Mesothelial cell of epicardium (in vitro differentiated cells): ENCODE results near the gene MGAT5B. TPM values are rescaled to one million over a fixed set of nuclear protein-coding genes. Genes with fewer than 3 reads are reported as not detected.

ENCODE experiments used
- DNase-seq, 2 experiments: peaks; one replicate each; pipeline ENCODE4 v3.0.0; 2021; ENCODE audit warnings: low spot score in 2 of 2; ENCODE audit not compliant: unreplicated experiment in 2 of 2
- H3K27ac Mint-ChIP-seq: 2 replicates; pipeline ENCODE4 v1.8.0; 2021; ENCODE audit warnings: mixed read lengths
- H3K27me3 Mint-ChIP-seq: 2 replicates; pipeline ENCODE4 v1.8.0; 2021; ENCODE audit warnings: low read depth, mixed read lengths
- H3K36me3 Mint-ChIP-seq: 2 replicates; pipeline ENCODE4 v1.8.0; 2021; ENCODE audit warnings: mixed read lengths
- H3K4me1 Mint-ChIP-seq: 2 replicates; pipeline ENCODE4 v1.8.0; 2021; ENCODE audit warnings: mixed read lengths
- H3K4me3 Mint-ChIP-seq: 2 replicates; pipeline ENCODE4 v1.8.0; 2021; ENCODE audit warnings: mild to moderate bottlenecking, moderate library complexity, mixed read lengths
- H3K9me3 Mint-ChIP-seq: 2 replicates; pipeline ENCODE4 v1.8.0; 2021; ENCODE audit warnings: mixed read lengths
- total RNA-seq: library from RNA; stranded (reverse); gene quantifications from 3 replicates; pipeline ENCODE4 v1.2.1, GENCODE V29; 2021
- TF ChIP-seq, protein P1 (sequence below): fragments of 200-600 bp; sonication (generic); IDR thresholded peaks from one replicate; pipeline ENCODE4 v1.5.0; 2021; ENCODE audit warnings: antibody characterized with exemption; ENCODE audit not compliant: unreplicated experiment

The MGAT5B gene
- total RNA-seq, 1 donor from 2014 or later: 0.78 TPM

DNA sequence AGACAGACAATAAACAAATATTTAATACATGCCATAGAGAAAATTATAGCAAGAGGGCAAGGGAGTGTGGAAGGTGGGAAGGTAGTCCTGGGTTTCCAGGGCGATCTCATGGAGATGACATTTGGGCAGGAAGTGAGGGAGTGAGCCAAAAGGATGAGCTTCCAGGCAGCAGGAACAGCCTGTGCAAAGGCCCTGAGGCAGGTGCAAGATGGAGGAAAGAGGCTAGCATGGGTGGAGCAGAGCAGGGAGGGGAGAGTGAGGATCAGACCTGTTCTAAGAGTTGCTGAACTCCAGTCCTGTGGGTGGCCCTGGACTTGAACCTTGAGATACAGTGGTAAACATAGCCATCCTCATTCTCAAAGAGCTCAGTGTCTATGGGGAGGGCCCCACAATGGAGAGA is 94.7 kb downstream of the MGAT5B start:
- no peak for DNase-seq
- peaks cover 40% of the 10 kb centered on the region for H3K27me3 Mint-ChIP-seq
- H3K36me3 Mint-ChIP-seq: no peaks in the 10 kb centered on the region
- H3K4me1 Mint-ChIP-seq: no peaks in the 10 kb centered on the region
- no peak overlapping the region for H3K4me3 Mint-ChIP-seq
- TF ChIP-seq, protein P1, sequence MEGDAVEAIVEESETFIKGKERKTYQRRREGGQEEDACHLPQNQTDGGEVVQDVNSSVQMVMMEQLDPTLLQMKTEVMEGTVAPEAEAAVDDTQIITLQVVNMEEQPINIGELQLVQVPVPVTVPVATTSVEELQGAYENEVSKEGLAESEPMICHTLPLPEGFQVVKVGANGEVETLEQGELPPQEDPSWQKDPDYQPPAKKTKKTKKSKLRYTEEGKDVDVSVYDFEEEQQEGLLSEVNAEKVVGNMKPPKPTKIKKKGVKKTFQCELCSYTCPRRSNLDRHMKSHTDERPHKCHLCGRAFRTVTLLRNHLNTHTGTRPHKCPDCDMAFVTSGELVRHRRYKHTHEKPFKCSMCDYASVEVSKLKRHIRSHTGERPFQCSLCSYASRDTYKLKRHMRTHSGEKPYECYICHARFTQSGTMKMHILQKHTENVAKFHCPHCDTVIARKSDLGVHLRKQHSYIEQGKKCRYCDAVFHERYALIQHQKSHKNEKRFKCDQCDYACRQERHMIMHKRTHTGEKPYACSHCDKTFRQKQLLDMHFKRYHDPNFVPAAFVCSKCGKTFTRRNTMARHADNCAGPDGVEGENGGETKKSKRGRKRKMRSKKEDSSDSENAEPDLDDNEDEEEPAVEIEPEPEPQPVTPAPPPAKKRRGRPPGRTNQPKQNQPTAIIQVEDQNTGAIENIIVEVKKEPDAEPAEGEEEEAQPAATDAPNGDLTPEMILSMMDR: no peak
- H3K9me3 Mint-ChIP-seq: no peaks in the 10 kb centered on the region
- no peak overlapping the region for H3K27ac Mint-ChIP-seq

DNA sequence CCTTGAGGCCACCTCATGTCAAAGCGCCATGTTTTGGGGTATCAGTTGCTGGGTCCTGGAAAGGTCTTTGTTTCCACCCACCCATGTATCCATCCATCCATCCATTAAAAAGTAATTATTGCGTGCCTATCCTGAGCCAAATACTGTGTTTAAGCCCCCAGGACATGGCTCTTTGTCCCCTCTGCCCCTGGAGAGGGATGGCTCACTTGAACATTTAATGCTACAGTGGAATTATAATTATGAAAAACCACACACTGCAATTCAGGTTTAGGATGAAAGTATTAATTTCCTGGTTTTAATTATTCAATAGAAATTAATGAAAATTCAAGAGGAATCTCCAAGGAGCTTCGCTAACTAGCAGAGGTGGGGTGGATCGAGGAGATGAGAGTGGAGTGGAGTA is 97.8 kb downstream of the MGAT5B start:
- DNase-seq: no peak
- no peak overlapping the region for H3K4me3 Mint-ChIP-seq
- no peak overlapping the region for H3K27ac Mint-ChIP-seq
- H3K27me3 Mint-ChIP-seq: peaks cover 55% of the 10 kb centered on the region
- H3K9me3 Mint-ChIP-seq: no peaks in the 10 kb centered on the region
- H3K36me3 Mint-ChIP-seq: no peaks in the 10 kb centered on the region
- TF ChIP-seq, protein P1: no peak
- peaks cover 8% of the 10 kb centered on the region for H3K4me1 Mint-ChIP-seq

DNA sequence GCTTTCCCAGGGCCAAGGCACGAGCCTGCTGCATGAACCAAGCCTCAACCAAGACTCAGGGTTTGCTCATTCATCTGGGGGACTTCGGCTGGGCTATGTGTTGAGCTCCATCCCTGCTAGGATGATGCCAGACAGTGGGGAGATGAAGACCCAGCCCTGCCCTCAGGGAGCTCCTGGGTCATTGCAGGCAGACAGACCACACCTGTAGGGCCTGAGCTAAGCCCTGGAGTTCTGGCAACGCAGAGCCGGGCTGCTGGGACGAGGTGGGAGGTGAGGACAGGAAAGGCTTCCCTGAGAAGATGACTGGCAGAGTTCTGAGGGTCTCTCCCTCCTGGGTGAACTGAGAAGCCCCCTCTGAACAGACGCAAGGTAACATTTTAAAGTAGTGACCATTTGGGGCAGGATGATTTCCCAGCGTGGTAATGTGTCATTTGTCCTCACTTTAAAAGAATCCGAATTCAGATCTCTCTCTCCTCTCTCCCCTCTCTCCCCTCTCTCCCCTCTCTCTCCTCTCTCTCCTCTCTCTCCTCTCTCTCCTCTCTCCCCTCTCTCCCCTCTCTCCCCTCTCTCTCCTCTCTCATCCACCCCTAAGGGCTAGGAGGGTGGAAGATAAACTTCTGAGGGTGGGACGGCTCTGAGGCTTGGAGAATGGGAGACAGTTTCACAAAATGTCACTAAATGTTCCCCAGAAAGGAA is 98.4 kb downstream of the MGAT5B start:
- DNase-seq: no peak
- peaks cover 8% of the 10 kb centered on the region for H3K4me1 Mint-ChIP-seq
- no peak overlapping the region for H3K27ac Mint-ChIP-seq
- TF ChIP-seq, protein P1: no peak
- H3K36me3 Mint-ChIP-seq: no peaks in the 10 kb centered on the region
- no peak overlapping the region for H3K4me3 Mint-ChIP-seq
- no peaks in the 10 kb centered on the region for H3K9me3 Mint-ChIP-seq
- H3K27me3 Mint-ChIP-seq: peaks cover 55% of the 10 kb centered on the region

DNA sequence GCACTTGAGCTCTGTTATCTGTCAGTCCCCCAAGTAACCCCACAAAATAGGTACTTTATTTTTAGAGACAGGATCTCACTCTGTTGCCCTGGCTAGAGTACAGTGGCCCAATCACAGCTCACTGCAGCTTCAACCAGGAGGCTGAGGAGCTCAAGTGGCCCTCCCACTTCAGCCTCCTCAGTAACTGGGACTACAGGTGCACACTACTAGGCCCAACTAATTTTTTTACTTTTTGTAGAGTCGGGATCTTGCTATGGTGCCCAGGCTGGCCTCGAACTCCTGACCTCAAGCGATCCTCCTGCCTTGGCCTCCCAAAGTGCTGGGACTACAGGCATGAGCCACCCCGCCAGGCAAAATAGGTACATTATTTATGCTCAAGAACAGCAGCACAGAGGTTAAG is 99.6 kb downstream of the MGAT5B start:
- TF ChIP-seq, protein P1: no peak
- Mint-ChIP-seq H3K27me3 (peaks cover 55% of the 10 kb centered on the region), H3K4me1 (peaks cover 8% of the 10 kb centered on the region), H3K36me3 (no peaks in the 10 kb centered on the region), H3K27ac (no peak overlapping the region), H3K9me3 (no peaks in the 10 kb centered on the region), H3K4me3 (no peak overlapping the region)
- DNase-seq: no peak

DNA sequence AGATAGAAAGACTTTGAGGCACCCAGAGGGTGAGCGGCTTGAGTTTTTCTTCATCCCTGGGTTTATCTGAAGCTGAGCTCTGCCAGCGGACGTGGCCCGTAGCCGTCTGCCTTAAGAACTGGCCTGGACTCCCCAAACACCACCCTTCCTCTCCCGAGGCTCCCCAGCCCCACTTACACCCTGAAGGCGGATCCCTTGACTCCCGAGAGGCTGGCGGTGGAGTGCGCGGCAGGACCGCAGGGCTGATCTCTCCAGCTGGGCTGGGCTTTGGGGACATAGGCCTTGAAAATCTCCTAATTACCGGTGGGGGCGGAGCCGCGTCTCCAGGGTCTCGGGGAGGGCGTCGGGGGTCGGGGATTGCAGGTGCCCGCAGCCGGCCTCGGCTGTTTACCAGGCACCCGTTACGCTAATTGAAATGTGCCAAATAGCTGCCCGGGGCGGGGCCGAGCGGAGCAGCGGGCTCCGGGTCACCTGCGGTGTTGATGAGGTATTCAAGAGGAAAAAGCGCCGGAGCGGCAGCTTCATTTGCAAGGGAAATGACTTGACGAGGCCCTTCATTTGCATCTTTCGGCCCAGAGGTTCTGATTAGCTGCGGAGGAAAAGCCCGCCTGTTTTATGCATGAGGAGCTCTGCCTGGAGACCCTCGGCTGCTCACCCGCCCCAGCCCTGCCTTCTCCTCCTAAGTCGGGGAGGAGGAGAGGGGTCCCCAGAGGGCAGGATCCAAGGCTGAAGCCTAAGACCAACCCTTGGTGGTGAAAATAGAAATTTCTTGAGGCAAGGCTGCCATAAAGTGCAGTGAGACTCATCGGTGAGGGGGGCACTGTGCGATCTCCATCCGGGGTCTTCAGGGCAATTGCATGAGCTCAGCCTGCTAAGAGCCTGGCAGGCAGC is 100.7 kb downstream of the MGAT5B start:
- peaks cover 53% of the 10 kb centered on the region for H3K27me3 Mint-ChIP-seq
- TF ChIP-seq, protein P1: no peak
- peaks cover 8% of the 10 kb centered on the region for H3K4me1 Mint-ChIP-seq
- no peak overlapping the region for H3K27ac Mint-ChIP-seq
- H3K9me3 Mint-ChIP-seq: no peaks in the 10 kb centered on the region
- DNase-seq: peak; percentile 46 to 71
- no peaks in the 10 kb centered on the region for H3K36me3 Mint-ChIP-seq
- peak overlapping the region; percentile 72 for H3K4me3 Mint-ChIP-seq
